HepG2 (cell line): ENCODE measurements around the gene ENTPD6. TPM values are rescaled to one million over a fixed set of nuclear protein-coding genes. Genes with fewer than 3 reads are reported as not detected.

Experiments used
- BRD4 ChIP-seq: sonication (generic); formaldehyde crosslinking; IDR thresholded peaks from 2 replicates; pipeline ENCODE4 v1.4.0; 2020; ENCODE audit warnings: missing genetic modification reagents
- DMAP1 ChIP-seq: IDR thresholded peaks from 2 replicates; pipeline ENCODE4 v1.6.1; 2016
- DNMT3B ChIP-seq: conservative IDR thresholded peaks from 2 replicates; pipeline ENCODE4 v1.6.1; 2016; ENCODE audit warnings: missing biosample characterization, control low read depth
- EEA1 ChIP-seq: sonication (generic); formaldehyde crosslinking; IDR thresholded peaks from 2 replicates; pipeline ENCODE4 v1.5.1; 2020; ENCODE audit warnings: mild to moderate bottlenecking, missing genetic modification reagents, borderline replicate concordance
- EP300 ChIP-seq, 3 experiments: sonication (generic) in 1 of 3; formaldehyde crosslinking in 1 of 3; IDR thresholded peaks; 2 replicates each; pipeline versions ENCODE4 v1.5.1 to v1.6.1; 2011 to 2020; ENCODE audit warnings: low read depth in 2 of 3, low read length in 2 of 3, borderline replicate concordance in 1 of 3, improper control_type of control experiment in 1 of 3, mild to moderate bottlenecking in 1 of 3, missing genetic modification reagents in 1 of 3, moderate library complexity in 1 of 3
- GATAD2A ChIP-seq: IDR thresholded peaks from 2 replicates; pipeline ENCODE4 v1.6.1; 2016
- GLI4 ChIP-seq: sonication (generic); formaldehyde crosslinking; IDR thresholded peaks from 2 replicates; pipeline ENCODE4 v1.5.1; 2020; ENCODE audit warnings: missing genetic modification reagents, mild to moderate bottlenecking, moderate library complexity, borderline replicate concordance
- HDAC1 ChIP-seq: sonication (generic); formaldehyde crosslinking; IDR thresholded peaks from 2 replicates; pipeline ENCODE4 v1.5.1; 2020; ENCODE audit warnings: mild to moderate bottlenecking, missing genetic modification reagents
- HDAC2 ChIP-seq: sonication (generic); formaldehyde crosslinking; IDR thresholded peaks from 2 replicates; pipeline ENCODE4 v1.4.0; 2020; ENCODE audit warnings: missing genetic modification reagents
- KAT7 ChIP-seq: IDR thresholded peaks from 2 replicates; pipeline ENCODE4 v1.6.1; 2018; ENCODE audit warnings: borderline replicate concordance, missing compliant biosample characterization
- KLF11 ChIP-seq: IDR thresholded peaks from 2 replicates; pipeline ENCODE4 v1.6.1; 2016; ENCODE audit warnings: missing compliant biosample characterization
- MIER3 ChIP-seq: IDR thresholded peaks from 2 replicates; pipeline ENCODE4 v1.6.1; 2016; ENCODE audit warnings: missing compliant biosample characterization, borderline replicate concordance
- NCOA1 ChIP-seq: sonication (generic); formaldehyde crosslinking; IDR thresholded peaks from 2 replicates; pipeline ENCODE4 v1.9.0; 2021; ENCODE audit warnings: missing genetic modification reagents
- NCOR1 ChIP-seq: fragments of 200-600 bp; sonication (generic); IDR thresholded peaks from 2 replicates; pipeline ENCODE4 v1.7.0; 2017; ENCODE audit warnings: antibody characterized with exemption, low read length, borderline replicate concordance
- NFKBIZ ChIP-seq: IDR thresholded peaks from 2 replicates; pipeline ENCODE4 v1.6.1; 2018; ENCODE audit warnings: missing genetic modification reagents, missing compliant biosample characterization
- NPAS2 ChIP-seq: sonication (generic); formaldehyde crosslinking; IDR thresholded peaks from 2 replicates; pipeline ENCODE4 v1.8.0; 2022; ENCODE audit warnings: mild to moderate bottlenecking, missing genetic modification reagents, borderline replicate concordance
- NR1H2 ChIP-seq: sonication (generic); formaldehyde crosslinking; IDR thresholded peaks from 2 replicates; pipeline ENCODE4 v1.8.1; 2022; ENCODE audit warnings: low read depth, missing genetic modification reagents, borderline replicate concordance
- PHB2 ChIP-seq: fragments of 450-650 bp; IDR thresholded peaks from 2 replicates; pipeline ENCODE4 v1.6.1; 2018; ENCODE audit not compliant: partially characterized antibody
- RNF2 ChIP-seq: fragments of 450-650 bp; conservative IDR thresholded peaks from 2 replicates; pipeline ENCODE4 v1.6.1; 2016; ENCODE audit warnings: low read depth
- SKIL ChIP-seq: sonication (generic); formaldehyde crosslinking; IDR thresholded peaks from 2 replicates; pipeline ENCODE4 v1.8.0; 2022; ENCODE audit warnings: missing genetic modification reagents, mild to moderate bottlenecking, moderate library complexity, borderline replicate concordance
- TBP ChIP-seq: sonication (generic); formaldehyde crosslinking; IDR thresholded peaks from 2 replicates; pipeline ENCODE4 v1.5.0; 2020; ENCODE audit warnings: missing genetic modification reagents
- TEAD3 ChIP-seq: optimal IDR thresholded peaks from 2 replicates; pipeline ENCODE3; 2016; ENCODE audit warnings: borderline replicate concordance
- ZBTB43 ChIP-seq: sonication (generic); formaldehyde crosslinking; conservative IDR thresholded peaks from 2 replicates; pipeline ENCODE4 v1.4.0; 2020; ENCODE audit warnings: missing genetic modification reagents
- ZNF224 ChIP-seq: sonication (generic); formaldehyde crosslinking; IDR thresholded peaks from 2 replicates; pipeline ENCODE4 v1.5.0; 2020; ENCODE audit warnings: mild to moderate bottlenecking, missing genetic modification reagents
- ZNF232 ChIP-seq: sonication (generic); formaldehyde crosslinking; IDR thresholded peaks from 2 replicates; pipeline ENCODE4 v1.4.0; 2020; ENCODE audit warnings: missing genetic modification reagents, borderline replicate concordance
- ZNF235 ChIP-seq: sonication (generic); formaldehyde crosslinking; IDR thresholded peaks from 2 replicates; pipeline ENCODE4 v1.8.1; 2023; ENCODE audit warnings: mild to moderate bottlenecking, missing genetic modification reagents, borderline replicate concordance
- ZNF501 ChIP-seq: sonication (generic); formaldehyde crosslinking; IDR thresholded peaks from 2 replicates; pipeline ENCODE4 v1.5.1; 2020; ENCODE audit warnings: mild to moderate bottlenecking, moderate library complexity, missing genetic modification reagents
- ZNF614 ChIP-seq: IDR thresholded peaks from 2 replicates; pipeline ENCODE4 v1.6.1; 2018; ENCODE audit warnings: missing biosample characterization, missing genetic modification reagents, inconsistent platforms, borderline replicate concordance
- ZNF780A ChIP-seq: sonication (generic); formaldehyde crosslinking; IDR thresholded peaks from 2 replicates; pipeline ENCODE4 v1.8.0; 2022; ENCODE audit warnings: mild to moderate bottlenecking, missing genetic modification reagents, moderate library complexity
- polyA plus RNA-seq, 8 experiments: library from polyadenylated mRNA; depleted of rRNA in 3 of 8; stranded (reverse) in 7 of 8; unstranded in 1 of 8; fragments of >200 nt; fragmentation: Illumina TruSeq in 4 of 8; extraction: Trizol in 4 of 8; gene quantifications; 2 replicates each; pipeline versions ENCODE4 v1.2.1 to v1.2.3, GENCODE V29; 2011 to 2016; ENCODE audit warnings: low read depth in 4 of 8, missing spikeins in 1 of 8, mixed read lengths in 1 of 8; ENCODE audit not compliant: insufficient read depth in 1 of 8
- total RNA-seq, 5 experiments: library from RNA; depleted of rRNA; stranded (reverse); fragments of >200 nt; fragmentation: Illumina TruSeq; extraction: Trizol; gene quantifications; 2 replicates each; pipeline ENCODE4 v1.2.3, GENCODE V29; 2016; ENCODE audit warnings: low read depth in 1 of 5

ENTPD6 gene
- total and polyA plus RNA-seq, 2 of the 13 experiments (the other 11 are each of a cell fraction or from before 2014, with no cell fraction given) = 164 to 172 TPM

GRCh38 chr20:25247956-25248785 lies 52.7 kb downstream of the ENTPD6 start, which contains the start of gene PYGB (continued):
- TF ChIP-seq NCOA1 (CRISPR knock-in tag) (peak; percentile 10; the same call in 1 of the 2 replicates), ZNF224 (0 out of 2 replicates have a peak, but pooled peaks have one; percentile 40), TEAD3 (CRISPR knock-in tag) (peak; percentile 55), NCOR1 (no peak), EP300 (IDR thresholded peaks at IDR 0.05; ENCODE audit: low read depth in 2 of 2, low read length in 2 of 2) (0 out of 4 replicates have a peak, but pooled peaks of 1 of the 2 experiments have one; percentile 45), EP300 (CRISPR knock-in tag; IDR thresholded peaks at IDR 0.05; ENCODE audit: borderline replicate concordance) (peak; percentile 66), MIER3 (CRISPR knock-in tag) (peak; percentile 94), NFKBIZ (CRISPR knock-in tag) (peak; percentile 91), DNMT3B (CRISPR knock-in tag) (peak; percentile 98), HDAC1 (CRISPR knock-in tag) (peak; percentile 95), SKIL (CRISPR knock-in tag) (peak; percentile 84), KLF11 (CRISPR knock-in tag) (peak; percentile 69; the same call in 1 of the 2 replicates), ZNF232 (peak; percentile 97), ZBTB43 (CRISPR knock-in tag) (peak; percentile 68; the same call in 1 of the 2 replicates), KAT7 (CRISPR knock-in tag) (peak; percentile 79; the same call in 1 of the 2 replicates), TBP (CRISPR knock-in tag) (peak; percentile 88; the same call in 1 of the 2 replicates), RNF2 (peak; percentile 91; the same call in 1 of the 2 replicates), ZNF235 (CRISPR knock-in tag) (peak; percentile 91), ZNF780A (CRISPR knock-in tag) (peak; percentile 90), EEA1 (peak; percentile 56), DMAP1 (CRISPR knock-in tag) (peak; percentile 97), NR1H2 (peak; percentile 77; the same call in 1 of the 2 replicates), BRD4 (CRISPR knock-in tag) (peak; percentile 98), PHB2 (no peak), NPAS2 (CRISPR knock-in tag) (no peak), GLI4 (CRISPR knock-in tag) (peak; percentile 95), ZNF614 (CRISPR knock-in tag) (peak; percentile 94; the same call in 1 of the 2 replicates), HDAC2 (CRISPR knock-in tag) (peak; percentile 96), ZNF501 (CRISPR knock-in tag) (peak; percentile 25; the same call in 1 of the 2 replicates), GATAD2A (CRISPR knock-in tag) (peak; percentile 71)
